HG03432 (cell line): Measurements from ENCODE around the gene MBP.

Experiments used
- ATAC-seq: cut with Tn5 transposase; IDR thresholded peaks from one replicate; pipeline ENCODE4 v1.9.1; 2021; ENCODE audit warnings: mild to moderate bottlenecking, moderate library complexity; ENCODE audit not compliant: unreplicated experiment

MBP gene

GRCh38 chr18:77116201-77117080, 16.1 kb downstream of the MBP start:
- ATAC-seq, result no peak

- ATAC-seq, result no peak
Measured at GRCh38 chr18:77115192-77115953, 17.2 kb downstream of the MBP start.

GRCh38 chr18:77114415-77115191, 18.0 kb downstream of the MBP start:
- ATAC-seq, result peak; percentile 91

GRCh38 chr18:77114152-77114414, 18.5 kb downstream of the MBP start:
- no peak for ATAC-seq

GRCh38 chr18:77113361-77114151, 19.0 kb downstream of the MBP start:
- ATAC-seq, result no peak

GRCh38 chr18:77112747-77113092, 19.9 kb downstream of the MBP start:
- ATAC-seq, result no peak

GRCh38 chr18:77111951-77112746, 20.4 kb downstream of the MBP start:
- ATAC-seq, result no peak

- no peak for ATAC-seq
Measured at GRCh38 chr18:77111449-77111848, 21.1 kb downstream of the MBP start.

GRCh38 chr18:77110936-77111335, 21.6 kb downstream of the MBP start:
- ATAC-seq, result no peak

GRCh38 chr18:77110400-77110799, 22.2 kb downstream of the MBP start:
- ATAC-seq, result no peak

GRCh38 chr18:77109648-77110019, 22.9 kb downstream of the MBP start:
- no peak for ATAC-seq

GRCh38 chr18:77108821-77109647, 23.5 kb downstream of the MBP start:
- ATAC-seq, result no peak

GRCh38 chr18:77108001-77108692, 24.4 kb downstream of the MBP start:
- peak; percentile 67 for ATAC-seq

GRCh38 chr18:77107292-77107691, 25.3 kb downstream of the MBP start:
- no peak for ATAC-seq

GRCh38 chr18:77106331-77106730, 26.3 kb downstream of the MBP start:
- no peak for ATAC-seq

GRCh38 chr18:77105680-77106079, 26.9 kb downstream of the MBP start:
- ATAC-seq, result no peak

GRCh38 chr18:77105028-77105427, 27.6 kb downstream of the MBP start:
- no peak for ATAC-seq

GRCh38 chr18:77103991-77104531, 28.5 kb downstream of the MBP start:
- no peak for ATAC-seq
